ENCODE data around the gene NSMCE4A. TPM values are rescaled to one million over a fixed set of nuclear protein-coding genes. Genes with fewer than 3 reads are reported as not detected.

NSMCE4A gene
- polyA plus RNA-seq, 3 donors = 34.6 to 47.2 (median 38.1) TPM

GRCh38 chr10:121949049-121949448 lies 26.0 kb downstream of the NSMCE4A start:
- Histone ChIP-seq H3K27ac (ENCODE audit: low read depth in 1 of 2, low read length in 2 of 2) (no peak overlapping the region), H3K9ac (ENCODE audit: insufficient read depth, low read length, poor library complexity, severe bottlenecking) (no peak overlapping the region), H3K4me3 (replicated peaks in 1 of 3; ENCODE audit: low read depth in 2 of 3, low read length in 3 of 3) (no peak overlapping the region), H3K4me2 (replicated peaks; ENCODE audit: extremely low read depth, low read length, poor library complexity, severe bottlenecking) (no peak overlapping the region), H3K9me3 (replicated peaks in 1 of 2; ENCODE audit: control insufficient read depth in 1 of 2, insufficient read depth in 1 of 2, low read length in 2 of 2) (no peaks in the 10 kb centered on the region), H4K20me1 (ENCODE audit: insufficient read depth, low read length) (no peaks in the 10 kb centered on the region), H2AFZ (ENCODE audit: insufficient read depth, low read depth, low read length, poor library complexity, severe bottlenecking) (no peak overlapping the region), H3K4me1 (ENCODE audit: control insufficient read depth in 1 of 2, insufficient read depth in 2 of 2, low read length in 2 of 2) (no peaks in the 10 kb centered on the region), H3K27me3 (ENCODE audit: control insufficient read depth in 2 of 2, insufficient read depth in 2 of 2, low read length in 2 of 2) (no peaks in the 10 kb centered on the region), H3K79me2 (ENCODE audit: insufficient read depth, low read length) (no peaks in the 10 kb centered on the region), H3K36me3 (replicated peaks in 1 of 2; ENCODE audit: control insufficient read depth in 1 of 2, insufficient read depth in 2 of 2, low read length in 2 of 2) (no peaks in the 10 kb centered on the region)
- 100% methylated on average over 1 of the region's 2 CpGs for WGBS (ENCODE audit: insufficient coverage)
- TF ChIP-seq, protein P1, sequence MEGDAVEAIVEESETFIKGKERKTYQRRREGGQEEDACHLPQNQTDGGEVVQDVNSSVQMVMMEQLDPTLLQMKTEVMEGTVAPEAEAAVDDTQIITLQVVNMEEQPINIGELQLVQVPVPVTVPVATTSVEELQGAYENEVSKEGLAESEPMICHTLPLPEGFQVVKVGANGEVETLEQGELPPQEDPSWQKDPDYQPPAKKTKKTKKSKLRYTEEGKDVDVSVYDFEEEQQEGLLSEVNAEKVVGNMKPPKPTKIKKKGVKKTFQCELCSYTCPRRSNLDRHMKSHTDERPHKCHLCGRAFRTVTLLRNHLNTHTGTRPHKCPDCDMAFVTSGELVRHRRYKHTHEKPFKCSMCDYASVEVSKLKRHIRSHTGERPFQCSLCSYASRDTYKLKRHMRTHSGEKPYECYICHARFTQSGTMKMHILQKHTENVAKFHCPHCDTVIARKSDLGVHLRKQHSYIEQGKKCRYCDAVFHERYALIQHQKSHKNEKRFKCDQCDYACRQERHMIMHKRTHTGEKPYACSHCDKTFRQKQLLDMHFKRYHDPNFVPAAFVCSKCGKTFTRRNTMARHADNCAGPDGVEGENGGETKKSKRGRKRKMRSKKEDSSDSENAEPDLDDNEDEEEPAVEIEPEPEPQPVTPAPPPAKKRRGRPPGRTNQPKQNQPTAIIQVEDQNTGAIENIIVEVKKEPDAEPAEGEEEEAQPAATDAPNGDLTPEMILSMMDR (IDR thresholded peaks at IDR 0.05) = no peak
- H3K4me3 Mint-ChIP-seq = no peak overlapping the region
- H3K36me3 Mint-ChIP-seq = peaks cover 0 to 7% of the 10 kb centered on the region in 2 donors
- peaks cover 0 to 2% (median 0%) of the 10 kb centered on the region in 3 donors for H3K27me3 Mint-ChIP-seq (ENCODE audit: low read depth in 3 of 3)
- intact Hi-C loops (cut with micrococcal nuclease) = no loop called here
- peaks cover 0 to 2% (median 0%) of the 10 kb centered on the region in 7 donors for H3K9me3 Mint-ChIP-seq
- peaks cover 3% of the 10 kb centered on the region for H3K4me1 Mint-ChIP-seq
- H3K27ac Mint-ChIP-seq = no peak overlapping the region
- no peak for DNase-seq

- Histone ChIP-seq H3K4me1 (ENCODE audit: control insufficient read depth in 1 of 2, insufficient read depth in 2 of 2, low read length in 2 of 2) (peaks cover 6 to 7% of the 10 kb centered on the region in 2 donors), H3K4me3 (replicated peaks in 1 of 3; ENCODE audit: low read depth in 2 of 3, low read length in 3 of 3) (no peak overlapping the region), H3K27me3 (ENCODE audit: control insufficient read depth in 2 of 2, insufficient read depth in 2 of 2, low read length in 2 of 2) (no peaks in the 10 kb centered on the region), H3K79me2 (ENCODE audit: insufficient read depth, low read length) (no peaks in the 10 kb centered on the region), H3K27ac (ENCODE audit: low read depth in 1 of 2, low read length in 2 of 2) (no peak overlapping the region), H3K9ac (ENCODE audit: insufficient read depth, low read length, poor library complexity, severe bottlenecking) (no peak overlapping the region), H3K4me2 (replicated peaks; ENCODE audit: extremely low read depth, low read length, poor library complexity, severe bottlenecking) (no peak overlapping the region), H2AFZ (ENCODE audit: insufficient read depth, low read depth, low read length, poor library complexity, severe bottlenecking) (no peak overlapping the region), H3K9me3 (replicated peaks in 1 of 2; ENCODE audit: control insufficient read depth in 1 of 2, insufficient read depth in 1 of 2, low read length in 2 of 2) (no peaks in the 10 kb centered on the region), H3K36me3 (replicated peaks in 1 of 2; ENCODE audit: control insufficient read depth in 1 of 2, insufficient read depth in 2 of 2, low read length in 2 of 2) (no peaks in the 10 kb centered on the region), H4K20me1 (ENCODE audit: insufficient read depth, low read length) (no peaks in the 10 kb centered on the region)
- Mint-ChIP-seq H3K36me3 (no peaks in the 10 kb centered on the region), H3K27me3 (ENCODE audit: low read depth in 3 of 3) (peaks cover 0 to 2% (median 0%) of the 10 kb centered on the region in 3 donors), H3K9me3 (peaks cover 0 to 1% (median 0%) of the 10 kb centered on the region in 7 donors), H3K4me1 (peaks cover 8% of the 10 kb centered on the region), H3K27ac (peak overlapping the region in 1 of 7 donors; percentile 36), H3K4me3 (no peak overlapping the region)
- intact Hi-C loops (cut with micrococcal nuclease) = no loop called here
- DNase-seq = peak in 2 of 3 donors; percentile 11 to 12
- TF ChIP-seq, protein P1 (IDR thresholded peaks at IDR 0.05) = no peak
- WGBS (ENCODE audit: insufficient coverage) = 68% methylated on average over 4 of the region's 7 CpGs
These were observed 27.4 kb downstream of the NSMCE4A start for GRCh38 chr10:121947343-121948330.
